ENCODE results near the gene TCF7.

TCF7 gene

GRCh38 chr5:134131578-134132350 lies 17.3 kb downstream of the TCF7 start:
- DNase-seq, result no peak

GRCh38 chr5:134132372-134133187 lies 18.1 kb downstream of the TCF7 start:
- peak; percentile 79 for DNase-seq

GRCh38 chr5:134133188-134133994 lies 18.9 kb downstream of the TCF7 start:
- peak; percentile 17 for DNase-seq

- DNase-seq, result peak; percentile 14
Measured at GRCh38 chr5:134133995-134134541, 19.6 kb downstream of the TCF7 start.

- DNase-seq, result peak; percentile 11
Measured at GRCh38 chr5:134135091-134135655, 20.7 kb downstream of the TCF7 start.

GRCh38 chr5:134136221-134136631 lies 21.7 kb downstream of the TCF7 start:
- peak; percentile 13 for DNase-seq

- peak; percentile 12 for DNase-seq
Measured at GRCh38 chr5:134136771-134137170, 22.3 kb downstream of the TCF7 start.

- DNase-seq, result peak; percentile 65
Measured at GRCh38 chr5:134138416-134139376, 24.2 kb downstream of the TCF7 start.

GRCh38 chr5:134139377-134139851 lies 24.9 kb downstream of the TCF7 start:
- DNase-seq, result peak; percentile 13

- peak; percentile 14 for DNase-seq
Measured at GRCh38 chr5:134139891-134140469, 25.5 kb downstream of the TCF7 start.

- peak; percentile 65 for DNase-seq
Measured at GRCh38 chr5:134140530-134141201, 26.2 kb downstream of the TCF7 start.

GRCh38 chr5:134141331-134142050 lies 27.0 kb downstream of the TCF7 start:
- peak; percentile 15 for DNase-seq

- peak; percentile 15 for DNase-seq
Measured at GRCh38 chr5:134142052-134142451, 27.6 kb downstream of the TCF7 start.

GRCh38 chr5:134142806-134143205 lies 28.3 kb downstream of the TCF7 start:
- peak; percentile 11 for DNase-seq

- peak; percentile 11 for DNase-seq
Measured at GRCh38 chr5:134143431-134143830, 28.9 kb downstream of the TCF7 start.

GRCh38 chr5:134143944-134144941 lies 29.8 kb downstream of the TCF7 start:
- DNase-seq, result peak; percentile 15

- peak; percentile 11 for DNase-seq
Measured at GRCh38 chr5:134145041-134145757, 30.7 kb downstream of the TCF7 start.

Measured in activated CD8-positive, alpha-beta memory T cell treated with anti-CD3 and anti-CD28 coated beads, Interleukin-2, amount 50 U/mL, for 4 hours (primary cell).